Right hindlimb (tissue), 1 donor: ENCODE data around the gene NEK7.

Experiments
- DNase-seq: peaks from one replicate; pipeline ENCODE4 v3.0.0-alpha.2; 2018

NEK7 gene

DNA sequence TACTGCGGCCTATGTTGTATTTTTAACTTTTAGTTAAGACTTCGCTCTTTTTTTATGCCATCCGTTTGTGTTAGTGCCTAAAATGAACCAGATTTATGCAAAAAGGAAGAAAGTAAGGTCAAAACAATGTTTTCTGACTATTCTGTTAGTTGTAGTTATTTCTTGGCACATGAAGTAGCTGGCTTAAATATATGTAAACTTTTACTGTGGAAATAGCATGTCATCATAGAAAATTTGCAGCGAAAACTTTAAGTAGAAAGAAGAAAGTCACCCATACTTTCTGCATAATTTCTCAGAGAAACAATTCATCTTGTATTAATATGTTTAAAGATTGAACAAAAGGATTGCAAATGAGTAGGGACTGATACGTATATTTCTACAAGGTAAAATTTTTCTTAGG, 106.4 kb downstream of the NEK7 start:
- no peak for DNase-seq

DNA sequence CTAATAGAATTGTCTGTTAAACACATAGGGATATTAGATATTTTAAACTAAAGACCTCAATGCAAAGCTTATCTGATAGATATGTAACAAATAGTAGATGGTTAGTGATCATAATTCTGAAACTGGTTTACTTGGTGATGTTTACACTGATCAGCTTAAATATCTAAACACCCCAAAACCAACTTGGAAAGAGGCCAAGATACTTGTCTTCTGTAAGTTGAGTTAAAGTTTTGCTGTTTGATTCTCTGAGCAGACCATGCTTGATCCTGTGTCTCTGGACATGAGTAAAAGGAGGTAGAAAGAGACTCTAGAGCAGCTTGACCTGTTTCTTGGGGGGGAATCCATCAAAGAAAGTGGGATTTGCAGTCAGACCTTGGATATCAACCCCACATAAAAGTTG, 107.5 kb downstream of the NEK7 start:
- no peak for DNase-seq

DNA sequence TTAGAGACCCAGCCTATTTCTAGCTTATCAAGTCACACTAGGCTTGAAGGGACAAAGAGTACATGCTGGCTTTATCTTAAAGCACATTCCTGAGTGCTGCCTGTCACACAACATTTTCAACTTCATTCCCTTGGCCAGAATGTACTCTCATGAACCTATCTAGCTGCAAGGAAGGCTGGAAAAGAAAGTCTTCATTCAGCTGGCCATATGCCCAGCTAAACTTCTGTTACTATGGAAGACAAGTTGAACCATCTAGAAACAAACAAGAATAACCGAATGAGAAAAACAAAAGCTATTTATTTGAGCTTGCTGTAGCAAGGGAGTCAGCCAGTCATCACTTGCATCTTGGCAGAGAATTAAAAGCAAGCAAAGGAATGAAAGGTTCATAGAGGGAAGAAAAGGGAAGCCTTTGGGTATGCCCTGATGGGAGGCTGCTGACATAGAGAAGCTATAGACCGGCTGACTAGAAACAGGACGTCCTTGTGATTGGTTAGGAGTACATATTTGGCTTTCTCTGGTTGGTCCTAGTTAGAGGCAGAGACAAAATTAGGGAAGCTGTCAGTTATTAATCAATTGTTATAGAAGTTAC, 108.4 kb downstream of the NEK7 start:
- no peak for DNase-seq

DNA sequence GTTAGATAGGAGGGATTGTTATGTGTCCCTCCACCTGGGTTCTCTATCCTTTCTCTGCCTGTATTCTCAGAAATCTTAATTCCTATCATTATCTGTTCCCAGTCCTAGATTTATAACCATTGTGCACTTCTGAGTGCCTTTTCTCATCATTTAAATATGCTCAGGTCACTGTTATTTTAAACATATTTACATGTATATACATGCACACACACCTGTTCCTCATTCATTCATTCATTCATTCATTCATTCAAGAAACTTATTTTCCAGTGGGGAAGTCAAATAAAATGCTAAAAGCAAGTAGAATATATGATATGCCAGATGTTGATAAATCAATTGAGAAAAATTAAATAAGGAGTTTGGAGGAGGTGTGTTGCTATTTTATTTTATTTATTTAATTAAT, 110.3 kb downstream of the NEK7 start:
- DNase-seq: no peak

DNA sequence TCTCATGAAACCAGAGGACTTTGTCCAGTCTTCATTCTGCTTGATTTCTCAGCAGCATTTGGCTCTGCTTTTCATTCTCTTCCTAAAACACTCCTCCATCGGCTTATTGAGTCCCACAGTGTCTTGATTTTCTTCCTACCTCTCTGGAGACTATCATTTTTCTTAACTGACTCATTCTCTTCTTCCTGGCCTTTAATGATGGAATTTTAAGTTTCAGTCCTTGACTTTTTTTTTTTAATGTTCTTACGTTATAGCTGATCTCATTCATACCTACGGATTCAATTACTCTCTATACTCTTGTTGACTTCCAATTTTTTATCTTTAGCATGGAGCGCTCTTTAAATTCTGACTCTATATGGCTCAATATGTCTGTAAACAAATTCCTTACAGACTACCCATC, 111.1 kb downstream of the NEK7 start:
- no peak for DNase-seq

DNA sequence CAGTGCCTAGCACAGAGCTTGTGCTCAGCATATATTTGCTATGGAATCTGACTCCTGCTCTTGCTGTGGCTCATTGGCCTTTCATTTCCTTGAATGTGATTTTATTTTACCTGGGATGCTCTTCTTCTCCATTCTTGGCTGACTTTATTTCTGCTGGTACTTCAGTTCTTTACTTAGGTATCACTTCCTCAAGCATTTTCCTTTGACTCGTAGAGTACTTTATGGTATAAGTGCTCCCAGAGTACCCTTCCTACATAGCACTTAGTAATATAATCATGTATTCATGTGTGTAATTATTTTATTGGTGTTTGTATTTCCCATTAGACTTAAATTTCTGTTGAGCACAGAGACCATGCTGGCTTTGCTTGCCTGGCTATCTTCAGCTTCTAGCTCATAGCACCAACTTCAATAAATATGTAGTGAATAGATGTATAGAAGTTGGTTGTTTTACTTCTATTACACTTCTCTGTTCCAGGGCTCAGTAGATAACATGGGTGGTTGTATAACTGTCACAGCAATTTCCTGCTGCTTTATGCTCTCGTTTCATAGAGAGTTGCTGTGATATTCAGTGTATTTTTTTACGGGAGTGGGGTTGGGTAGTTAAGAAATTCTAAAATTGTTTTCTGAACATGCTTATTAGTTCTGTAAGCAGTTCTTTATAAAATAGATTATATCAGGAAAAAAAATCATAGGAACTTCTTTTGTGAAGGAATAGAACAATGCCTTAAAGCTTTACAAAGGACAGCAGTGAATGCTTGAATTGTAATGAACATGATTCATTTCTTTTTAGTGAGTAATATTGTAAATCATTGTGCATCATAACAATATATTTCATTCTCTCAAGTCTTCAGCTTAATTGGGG, 112.2 kb downstream of the NEK7 start:
- no peak for DNase-seq

DNA sequence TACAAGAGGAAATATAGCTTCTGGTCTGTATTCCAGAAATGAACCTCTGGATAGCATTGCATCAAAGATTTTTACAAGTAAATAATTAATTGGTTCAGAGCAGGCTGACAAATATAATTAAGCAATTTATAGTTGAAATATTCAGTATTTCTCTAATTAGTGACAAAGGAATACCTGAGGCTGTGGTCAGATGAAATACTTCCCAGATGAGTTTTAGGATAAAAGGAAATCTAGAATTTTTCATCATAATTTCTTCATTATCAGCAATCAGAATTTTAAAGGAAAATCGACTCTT, 112.8 kb downstream of the NEK7 start:
- no peak for DNase-seq

DNA sequence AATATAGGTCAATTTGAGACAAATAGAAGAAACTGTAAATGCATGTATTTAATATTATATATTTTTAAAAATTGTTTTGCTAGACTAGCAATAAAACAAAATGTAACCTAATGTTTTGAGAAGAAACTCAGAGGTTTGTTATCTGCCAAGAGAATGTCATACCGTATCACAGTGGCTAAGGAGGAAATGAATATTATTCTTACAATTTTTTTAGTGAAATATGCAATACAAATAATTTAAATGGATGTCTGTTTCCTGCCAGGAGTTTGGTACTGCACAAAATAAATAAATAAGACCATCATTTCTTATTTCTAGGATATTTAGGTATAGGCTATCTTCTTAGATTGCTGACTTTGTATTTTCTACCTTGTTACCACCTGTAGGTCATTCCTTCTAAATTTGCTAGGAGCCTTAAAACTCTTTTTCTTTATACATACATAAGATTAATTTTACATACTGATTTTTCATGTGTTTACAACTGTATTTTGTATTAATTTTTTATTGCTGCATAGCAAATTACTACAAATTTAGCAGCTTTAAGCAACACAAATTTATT, 113.6 kb downstream of the NEK7 start:
- no peak for DNase-seq

DNA sequence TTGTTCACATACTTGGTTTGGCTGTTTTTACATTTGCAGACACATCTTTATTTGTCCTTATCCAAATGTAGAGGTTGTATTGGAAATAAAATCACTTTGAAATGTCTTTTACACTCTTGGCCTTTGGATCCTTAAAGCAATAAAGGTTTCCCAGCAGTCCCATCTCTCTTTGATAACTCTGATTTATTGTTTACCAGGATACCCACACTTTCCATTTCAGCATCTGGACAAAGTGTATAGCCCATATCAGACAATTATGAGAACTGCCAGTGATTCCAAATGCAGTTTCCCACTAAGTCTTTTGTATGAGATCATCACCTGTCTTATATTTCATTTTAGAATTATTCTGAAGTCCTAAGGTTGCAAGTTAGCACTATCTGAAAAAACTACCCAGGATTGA, 114.7 kb downstream of the NEK7 start:
- no peak for DNase-seq

DNA sequence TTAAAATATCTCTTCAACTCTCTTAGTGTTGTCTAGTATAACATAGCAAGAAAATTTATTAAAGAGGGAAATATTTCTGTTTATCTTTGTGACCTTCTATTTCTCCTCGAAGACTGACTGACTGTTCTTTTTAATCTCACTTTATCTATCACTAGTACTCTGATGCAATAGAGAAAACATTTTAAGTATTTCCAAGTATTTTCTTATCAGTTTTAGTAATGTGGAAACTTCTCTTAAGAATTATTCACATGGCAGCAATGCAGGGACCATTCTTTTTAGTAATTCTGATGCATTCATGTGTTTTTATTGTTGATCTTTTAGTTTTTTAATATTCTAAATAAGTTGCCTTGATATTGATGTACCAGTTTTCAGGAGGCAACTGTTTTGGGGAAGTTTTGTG, 115.7 kb downstream of the NEK7 start:
- no peak for DNase-seq

DNA sequence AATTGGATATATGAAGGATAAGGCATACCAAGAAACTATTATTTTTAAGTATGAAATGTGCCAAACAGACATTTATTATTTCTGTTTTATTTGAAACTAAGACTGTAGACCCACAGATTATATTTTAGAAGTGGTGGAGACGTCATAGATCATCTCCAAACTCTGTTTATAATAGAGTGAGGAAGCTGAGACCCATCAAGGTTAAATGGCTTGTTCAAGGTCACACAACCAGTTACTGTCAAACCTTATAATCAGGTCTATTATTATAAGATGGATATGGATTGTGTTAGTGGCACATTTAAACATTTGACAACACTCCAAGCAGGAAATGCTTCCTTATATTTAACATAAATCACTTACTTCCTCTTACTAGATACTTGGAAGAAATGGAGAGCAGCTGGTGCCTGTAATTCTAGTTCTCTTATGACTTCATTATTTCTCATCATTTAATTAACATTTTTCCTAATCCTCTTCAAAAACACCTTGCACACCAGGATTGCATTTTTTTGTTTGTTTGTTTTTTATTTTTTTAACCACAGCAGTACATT, 117.0 kb downstream of the NEK7 start:
- DNase-seq: no peak

DNA sequence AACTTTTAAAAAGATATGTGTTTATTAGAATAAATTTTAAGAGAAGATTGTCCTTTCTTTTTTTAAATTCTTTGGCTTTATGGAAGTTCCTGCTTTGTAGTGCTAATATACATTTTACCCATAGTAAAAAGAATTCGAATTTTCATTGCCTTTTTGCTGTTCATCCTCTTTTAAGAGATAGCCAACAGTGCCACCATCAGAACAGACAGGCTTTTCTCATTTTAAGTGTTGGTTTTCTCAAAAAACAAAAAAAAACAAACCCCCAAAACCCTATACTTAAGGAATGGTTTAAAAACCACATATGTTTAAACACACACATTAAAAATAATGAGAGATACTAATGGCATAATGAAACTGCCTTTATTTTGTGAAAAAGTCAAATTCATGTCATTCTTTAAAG, 118.8 kb downstream of the NEK7 start:
- DNase-seq: no peak

DNA sequence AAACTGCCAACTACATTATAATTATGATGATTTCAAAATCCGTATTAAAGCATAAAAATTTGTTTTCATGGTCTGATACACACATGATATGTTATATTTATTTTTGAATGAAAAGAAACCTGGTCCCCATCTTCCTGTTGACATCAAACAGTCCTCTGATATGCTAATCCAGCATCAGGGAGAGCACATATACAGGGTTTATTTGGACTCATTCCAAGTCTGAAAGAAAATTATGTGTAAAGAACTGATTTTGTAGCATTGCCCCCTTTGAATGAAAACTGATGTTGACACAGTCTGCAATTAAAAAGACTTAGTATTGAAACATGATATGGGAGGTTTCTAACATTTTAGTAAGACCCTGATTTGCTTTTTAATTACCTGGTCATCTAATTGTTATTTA, 119.4 kb downstream of the NEK7 start:
- no peak for DNase-seq

DNA sequence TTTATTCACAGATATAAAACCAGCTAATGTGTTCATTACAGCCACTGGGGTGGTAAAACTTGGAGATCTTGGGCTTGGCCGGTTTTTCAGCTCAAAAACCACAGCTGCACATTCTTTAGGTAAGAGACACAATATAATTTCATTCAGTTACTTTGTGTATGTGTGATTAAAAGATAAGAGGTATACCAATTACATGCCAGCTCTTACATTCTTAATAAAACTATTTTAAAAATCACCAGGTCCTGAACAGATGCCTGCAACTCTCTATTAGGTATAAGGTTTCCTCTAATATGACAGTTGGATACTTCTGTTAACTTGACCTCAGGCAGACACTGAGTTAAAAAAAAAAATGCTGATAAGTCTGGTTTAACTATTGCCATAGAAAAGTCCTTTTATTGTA, 122.1 kb downstream of the NEK7 start:
- DNase-seq: no peak

DNA sequence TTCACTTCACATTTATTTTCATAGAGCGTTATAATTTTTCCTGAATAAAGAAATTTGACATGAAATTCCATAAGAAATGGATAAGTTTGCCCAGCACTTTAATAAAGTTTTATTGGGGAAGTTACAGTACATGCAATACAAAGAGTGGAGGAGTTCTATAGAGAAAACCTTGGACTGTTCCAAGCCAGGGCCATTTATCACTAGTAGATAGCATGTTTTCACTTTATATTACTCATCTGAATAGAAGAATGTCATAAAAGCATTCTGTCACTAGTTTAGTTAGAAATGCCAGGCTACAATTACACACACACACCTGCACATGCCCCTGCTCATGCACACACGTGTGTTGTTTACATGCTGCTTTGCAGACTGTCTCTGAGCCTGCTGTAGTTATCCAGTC, 123.3 kb downstream of the NEK7 start:
- no peak for DNase-seq

DNA sequence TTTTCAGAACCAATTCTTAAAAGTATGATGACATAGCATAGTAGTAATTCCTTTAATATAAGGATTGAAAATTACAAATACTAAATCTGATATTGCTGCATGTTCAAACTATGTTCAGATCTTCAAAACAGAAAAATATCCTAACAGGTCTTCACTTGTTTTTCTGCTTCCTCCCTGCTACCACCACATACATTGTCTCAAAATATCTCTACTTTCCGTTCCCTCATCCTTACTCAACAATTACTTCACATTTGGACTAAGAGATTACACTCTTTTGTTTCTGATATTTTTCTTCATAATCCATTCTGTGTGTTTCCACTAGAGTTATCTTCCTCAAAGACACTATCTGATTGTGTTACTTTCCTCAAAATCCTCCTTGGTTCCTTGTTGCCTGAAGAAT, 125.1 kb downstream of the NEK7 start:
- DNase-seq: no peak

DNA sequence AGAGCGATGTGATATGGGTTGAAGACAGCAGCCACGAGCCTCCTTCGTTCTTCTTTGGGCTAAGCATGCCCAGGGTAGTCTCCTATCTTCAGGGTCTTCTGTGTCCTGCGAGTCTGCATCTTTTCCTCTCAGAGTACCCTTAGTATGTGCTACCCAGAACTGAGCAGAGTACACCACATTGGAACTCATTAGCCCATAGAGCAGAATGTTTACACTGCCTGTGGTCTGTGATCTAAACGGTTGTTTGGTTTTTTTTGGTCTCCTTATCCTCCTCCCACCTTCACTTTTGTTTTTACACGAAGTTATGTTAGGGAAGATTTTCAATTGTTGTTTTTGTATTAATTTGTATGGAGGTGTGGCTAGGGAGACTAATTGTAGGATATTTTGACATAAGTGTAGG, 126.4 kb downstream of the NEK7 start:
- DNase-seq: no peak

DNA sequence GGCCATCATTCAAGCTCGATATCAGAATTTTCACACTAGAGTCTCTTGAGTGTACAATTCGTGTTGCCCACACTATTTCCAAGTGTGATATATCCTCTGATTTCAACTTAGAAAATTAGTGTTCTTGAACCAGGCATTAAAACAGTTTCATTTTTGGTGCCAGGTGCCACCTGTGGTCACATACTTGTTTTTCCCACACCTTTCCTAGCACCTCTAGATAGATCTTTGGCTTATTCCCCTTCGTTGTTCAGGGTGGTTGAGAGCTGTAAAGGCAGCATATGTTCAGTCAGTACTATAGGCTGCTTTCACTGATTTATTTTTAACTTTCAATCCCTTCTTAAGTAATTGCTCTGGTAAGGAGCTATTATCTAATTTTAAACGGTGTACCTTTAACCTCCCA, 131.1 kb downstream of the NEK7 start:
- no peak for DNase-seq

DNA sequence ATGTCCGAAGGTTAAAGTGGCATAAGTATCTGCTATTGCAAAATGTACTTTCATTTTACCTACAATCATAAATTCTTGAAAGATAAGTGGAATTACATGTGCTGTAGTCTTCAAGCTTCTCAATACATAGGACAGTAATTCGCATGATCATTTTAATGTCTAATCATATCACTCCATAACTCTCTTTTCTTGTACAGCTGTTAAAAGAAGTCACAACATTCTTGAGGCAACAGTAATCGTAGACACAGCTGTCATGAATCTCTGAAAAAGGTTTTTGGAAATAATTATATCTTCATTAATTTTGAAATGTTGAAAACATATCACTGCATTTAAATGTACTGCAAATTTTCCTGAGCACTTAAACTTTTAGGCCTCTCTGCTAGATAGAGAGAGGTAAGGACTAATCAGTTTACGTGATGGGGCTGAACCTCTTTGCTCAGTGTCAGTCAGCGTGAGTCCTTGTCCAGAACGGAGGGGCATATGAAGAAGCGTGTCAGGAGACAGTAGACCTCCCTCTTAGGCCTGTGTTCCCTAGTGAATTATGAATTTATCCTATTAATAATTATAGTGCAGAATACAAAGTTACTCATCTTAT, 133.4 kb downstream of the NEK7 start:
- DNase-seq: no peak

DNA sequence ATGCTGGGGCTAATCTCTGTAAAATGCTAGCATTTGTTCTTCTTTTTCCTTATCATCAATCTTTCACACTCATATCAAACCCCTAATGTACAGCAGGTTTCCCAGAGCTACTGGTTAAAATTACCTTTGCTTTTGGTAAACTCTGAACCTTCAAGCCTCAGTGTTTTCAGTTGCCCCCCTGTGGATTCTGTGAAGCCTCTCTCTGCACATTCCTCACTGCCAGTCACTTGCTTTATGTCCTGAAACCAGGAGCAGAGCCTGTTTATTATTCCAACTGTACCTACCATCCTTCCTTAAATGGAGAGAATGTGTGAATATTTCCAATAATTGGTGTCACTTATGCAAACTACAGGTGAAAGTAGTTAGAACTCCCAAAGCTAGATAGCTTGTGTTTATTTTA, 134.2 kb downstream of the NEK7 start:
- no peak for DNase-seq

DNA sequence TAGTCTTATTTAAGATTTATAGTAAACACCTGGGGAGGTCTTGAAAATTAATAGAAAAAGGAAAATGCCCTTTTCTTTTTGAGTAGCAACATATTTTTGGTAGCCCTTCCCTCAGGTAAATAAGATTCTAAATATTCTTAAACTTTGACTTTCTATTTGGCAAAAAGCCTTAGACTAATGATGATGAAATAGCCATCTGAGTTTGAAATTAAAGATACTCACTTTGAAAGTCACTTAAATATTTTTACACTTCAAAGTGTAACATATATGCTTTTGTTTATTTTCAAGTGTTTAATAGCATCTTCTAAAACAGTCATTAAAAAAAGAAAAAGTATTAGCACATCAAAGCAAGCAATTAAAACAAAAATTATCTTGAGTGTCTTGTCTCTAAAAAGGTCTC, 135.1 kb downstream of the NEK7 start:
- DNase-seq: no peak

DNA sequence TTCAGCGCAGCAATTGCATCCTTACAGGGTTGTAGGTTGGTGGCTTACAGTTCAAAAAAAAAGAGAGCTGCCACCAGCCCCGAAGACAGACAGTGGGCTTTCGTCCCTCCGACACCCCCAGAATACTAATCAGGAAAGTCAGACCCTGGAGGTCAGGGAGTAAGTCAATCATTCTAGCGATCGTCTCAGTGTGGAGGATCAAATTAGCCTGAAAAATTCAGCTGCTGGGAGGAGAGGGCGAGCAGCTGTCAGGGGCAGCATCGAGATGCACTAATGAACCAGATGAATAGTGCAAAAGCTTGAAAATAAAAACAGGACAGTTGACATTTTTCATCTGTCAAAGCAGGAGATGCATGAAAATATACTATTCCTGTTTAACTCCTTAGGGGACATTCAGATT, 138.4 kb downstream of the NEK7 start:
- DNase-seq: no peak

DNA sequence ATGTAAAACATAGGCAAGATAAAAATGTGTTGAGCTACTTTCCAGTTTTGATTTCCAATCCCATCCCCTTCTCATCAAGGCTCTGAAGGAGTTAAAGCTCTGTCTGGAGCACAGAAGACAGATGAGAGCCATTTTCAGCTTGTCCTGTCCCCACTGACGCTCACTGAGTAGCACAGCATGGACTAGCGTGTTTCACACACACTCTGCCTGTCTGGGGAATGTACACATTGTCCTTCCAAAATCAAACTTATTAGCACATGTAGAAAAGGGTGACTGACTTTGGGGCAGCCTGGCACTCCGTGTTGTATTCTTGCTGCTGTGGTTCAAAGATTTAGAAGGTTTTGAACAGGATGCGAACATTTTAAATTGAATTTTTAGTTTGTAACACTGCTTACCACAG, 139.2 kb downstream of the NEK7 start:
- no peak for DNase-seq

DNA sequence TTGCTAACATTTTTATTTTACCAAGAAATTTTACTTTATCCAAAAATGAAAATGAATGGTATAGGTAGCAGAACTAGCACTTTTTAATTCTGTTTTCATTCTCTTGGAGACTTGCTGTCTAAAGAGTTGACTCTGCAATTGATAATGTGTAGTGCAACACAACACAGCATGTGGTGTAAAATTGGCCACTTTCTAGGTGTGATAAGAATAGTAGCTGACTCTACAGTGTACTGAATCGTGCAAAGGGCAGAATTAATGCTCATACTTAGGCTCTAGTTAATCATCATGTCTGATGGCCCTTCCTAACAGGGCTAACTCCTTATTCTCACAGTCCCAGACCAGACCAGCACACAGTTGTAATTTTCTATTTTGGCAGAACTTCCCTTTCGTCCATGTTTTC, 140.5 kb downstream of the NEK7 start:
- DNase-seq: no peak
